ENCODE results near the gene RPL37A. TPM values are rescaled to one million over a fixed set of nuclear protein-coding genes. Genes with fewer than 3 reads are reported as not detected.

RPL37A gene
- total and polyA plus RNA-seq, 2 of the 4 experiments (the other 2 are of a cell fraction): 341 to 1,572 TPM

GRCh38 chr2:216533609-216534008 lies 35.0 kb downstream of the RPL37A start:
- H4K5ac ChIP-seq (ENCODE audit: low read depth, low read length): peak overlapping the region; percentile 75; the same call in 1 of the 2 replicates
- peak overlapping the region; percentile 61; the same call in 1 of the 2 replicates for H3K14ac ChIP-seq (replicated peaks; ENCODE audit: low read depth, low read length)
- TF ChIP-seq NFE2L2 (IDR thresholded peaks at IDR 0.05; ENCODE audit: low read depth, low read length) (no peak), MAZ (IDR thresholded peaks at IDR 0.05; ENCODE audit: borderline replicate concordance, low read depth, low read length) (no peak), CTCF (conservative IDR thresholded peaks at IDR 0.05; ENCODE audit: low read depth, low read length) (no peak), POLR2A (IDR thresholded peaks at IDR 0.05; ENCODE audit: low read depth, low read length) (no peak), MAFK (IDR thresholded peaks at IDR 0.05; ENCODE audit: low read depth, low read length) (no peak), RAD21 (IDR thresholded peaks at IDR 0.05; ENCODE audit: low read length) (no peak), BHLHE40 (IDR thresholded peaks at IDR 0.05; ENCODE audit: low read depth, low read length) (no peak), FOS (IDR thresholded peaks at IDR 0.05; ENCODE audit: low read depth, low read length) (no peak), CEBPB (IDR thresholded peaks at IDR 0.05; ENCODE audit: low read depth, low read length) (no peak), RFX5 (IDR thresholded peaks at IDR 0.05; ENCODE audit: low read depth, low read length) (no peak), ELK1 (IDR thresholded peaks at IDR 0.05; ENCODE audit: borderline replicate concordance, low read depth, low read length) (no peak), RCOR1 (IDR thresholded peaks at IDR 0.05; ENCODE audit: insufficient replicate concordance, low read length) (no peak), USF2 (IDR thresholded peaks at IDR 0.05; ENCODE audit: low read depth, low read length) (no peak), CHD1 (IDR thresholded peaks at IDR 0.05; ENCODE audit: low read depth, low read length) (no peak), SMC3 (IDR thresholded peaks at IDR 0.05; ENCODE audit: low read depth, low read length) (no peak), MXI1 (IDR thresholded peaks at IDR 0.05; ENCODE audit: borderline replicate concordance, low read depth, low read length) (no peak)
- H4K8ac ChIP-seq (ENCODE audit: low read depth in 2 of 2, low read length in 2 of 2): peak overlapping the region; percentile 51 to 61
- POLR2A ChIA-PET (ENCODE audit: unreplicated experiment): no interaction called here
- H3K9me3 ChIP-seq (ENCODE audit: control insufficient read depth, insufficient read depth, low read length): no peaks in the 10 kb centered on the region
- intact Hi-C loops (cut with micrococcal nuclease): no loop called here
- no peak for ATAC-seq (ENCODE audit: low read depth)
- no peaks in the 10 kb centered on the region for H3K79me1 ChIP-seq (ENCODE audit: low read depth in 1 of 2, low read length in 2 of 2)
- BruUV-seq (replicated peaks): no TSS peak
- H3K4me1 ChIP-seq (ENCODE audit: control insufficient read depth, insufficient read depth, low read length): peaks cover 25% of the 10 kb centered on the region
- H3K4me3 ChIP-seq (ENCODE audit: insufficient read depth, low read depth, low read length): no peak overlapping the region
- CTCF ChIA-PET: interaction anchor here (0.6 kb wide), 1 partner anchor 733 kb away, joined by 3 read pairs; no protein-coding TSS in a partner anchor
- peak overlapping the region; percentile 76 for H4K91ac ChIP-seq (ENCODE audit: insufficient read depth, low read depth, low read length)
- H3K23ac ChIP-seq (ENCODE audit: low read depth, low read length): no peak overlapping the region; the same call in 1 of the 2 replicates
- H3K9ac ChIP-seq (ENCODE audit: low read depth, low read length): peak overlapping the region; percentile 43; the same call in 1 of the 2 replicates
- no peaks in the 10 kb centered on the region for H4K20me1 ChIP-seq (ENCODE audit: insufficient read depth, low read length)
- no peak overlapping the region for H3K4me2 ChIP-seq (ENCODE audit: low read depth, low read length)
- H3K27ac ChIP-seq (ENCODE audit: insufficient read depth, low read length): peak overlapping the region; percentile 20
- in situ Hi-C loops (cut with MboI; ENCODE audit: low sequenced_read_pairs): no loop called here
- H2BK120ac ChIP-seq (ENCODE audit: low read depth, low read length): peak overlapping the region; percentile 83
- no peak overlapping the region; the same call in 1 of the 2 replicates for H3K56ac ChIP-seq (ENCODE audit: extremely low read depth, insufficient read depth, low read length)
- H2BK20ac ChIP-seq (ENCODE audit: low read depth, low read length): peak overlapping the region; percentile 72
- H3K27me3 ChIP-seq (ENCODE audit: control insufficient read depth, insufficient read depth, low read length): no peaks in the 10 kb centered on the region
- H2AFZ ChIP-seq (replicated peaks; ENCODE audit: low read length, poor library complexity): peak overlapping the region; percentile 83
- 86% methylated on average over 1 of the region's 5 CpGs; no CpG with 5 or more reads in 1 of the 2 experiments for WGBS, 2 experiments (ENCODE audit: extremely low coverage in 2 of 2, insufficient read length in 1 of 2)
- H2AK5ac ChIP-seq (ENCODE audit: low read depth, low read length): peak overlapping the region; percentile 76
- peak overlapping the region; percentile 63; the same call in 2 of the 3 replicates for H2BK15ac ChIP-seq (ENCODE audit: low read depth, low read length)
- no peak for DNase-seq
- H3K9me1 ChIP-seq (ENCODE audit: insufficient read depth, low read length): peaks cover 23% of the 10 kb centered on the region
- dilution Hi-C loops (cut with HindIII; ENCODE audit: low sequenced_read_pairs, unreplicated experiment): no loop called here
- H3K4ac ChIP-seq (ENCODE audit: low read depth, low read length): peak overlapping the region; percentile 87
- H3K18ac ChIP-seq (ENCODE audit: low read depth, low read length): peak overlapping the region; percentile 83
- no peaks in the 10 kb centered on the region for H3K36me3 ChIP-seq (ENCODE audit: control insufficient read depth, insufficient read depth, low read length)
- H2BK5ac ChIP-seq (ENCODE audit: low read depth, low read length, poor library complexity, severe bottlenecking): no peak overlapping the region
- no peak overlapping the region for H2AK9ac ChIP-seq (replicated peaks; ENCODE audit: low read depth, low read length, poor library complexity)

Measured in IMR-90 (cell line).